ENCODE measurements around the gene ZNF678. TPM values are rescaled to one million over a fixed set of nuclear protein-coding genes. Genes with fewer than 3 reads are reported as not detected.

ZNF678 gene
- polyA plus RNA-seq, 1 of the 3 experiments (the other 2 are of a cell fraction), result 1.3 TPM

DNA sequence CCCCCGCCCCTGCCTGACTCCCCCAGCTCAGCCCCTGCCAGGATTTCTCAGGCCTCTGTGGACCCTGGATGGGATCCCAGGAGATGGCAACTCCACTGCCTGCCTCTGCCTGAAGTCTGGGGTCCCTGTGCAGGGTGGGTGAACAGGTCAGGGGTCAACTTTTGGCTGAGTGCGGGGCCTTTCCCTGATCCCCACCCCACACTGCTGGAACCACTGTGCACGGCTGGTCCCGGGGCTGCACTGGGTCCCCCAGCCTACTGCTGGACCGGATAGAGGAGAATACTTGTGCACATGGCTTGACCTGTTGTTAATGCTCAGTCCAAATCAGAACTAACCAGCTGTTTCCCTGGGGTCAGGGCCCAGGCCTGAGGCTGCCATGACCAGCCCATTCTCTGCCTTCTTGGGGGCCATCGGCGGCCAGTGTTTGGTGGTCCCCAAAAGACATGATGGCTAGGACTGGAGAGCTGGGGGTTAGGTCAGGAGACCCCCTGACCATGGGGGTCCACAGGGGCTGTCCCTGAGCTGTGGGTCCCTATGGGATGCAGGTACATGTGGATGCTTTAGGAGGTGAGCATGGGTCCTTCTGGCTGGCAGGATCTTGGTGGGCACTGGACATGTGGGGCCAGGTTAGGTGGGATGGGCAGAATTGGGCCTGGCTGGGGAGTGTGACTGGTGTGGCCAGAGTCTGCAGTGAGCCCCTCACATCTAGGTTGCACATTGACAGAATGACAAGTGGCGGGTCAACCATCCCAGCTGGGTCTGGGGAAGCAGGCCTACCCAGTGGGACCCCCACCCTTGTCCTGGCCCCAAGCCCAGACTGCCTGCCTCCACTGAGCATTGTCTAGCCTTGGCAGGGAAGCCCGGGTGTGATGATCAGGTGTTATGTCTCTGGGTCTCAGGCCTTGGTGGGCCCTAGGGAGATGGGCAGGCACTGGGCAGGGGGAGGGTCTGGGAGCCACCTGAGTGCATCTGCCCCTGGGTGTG, 19.0 kb upstream of the ZNF678 start:
- Histone ChIP-seq H3K36me3 (replicated peaks in 1 of 2; ENCODE audit: control insufficient read depth in 1 of 2, insufficient read depth in 2 of 2, low read length in 1 of 2) (no peaks in the 10 kb centered on the region), H3K4me1 (ENCODE audit: control insufficient read depth in 1 of 2, insufficient read depth in 2 of 2, low read depth in 1 of 2, low read length in 1 of 2) (peaks cover 0 to 15% of the 10 kb centered on the region in 2 experiments; a peak in 3 of 4 replicates), H3K4me3 (ENCODE audit: low read depth in 2 of 2, low read length in 1 of 2) (no peak overlapping the region), H3K4me2 (no peak overlapping the region), H3K27ac (ENCODE audit: low read depth in 2 of 2, low read length in 1 of 2) (no peak overlapping the region), H3F3A (replicated peaks; ENCODE audit: insufficient read depth) (no peaks in the 10 kb centered on the region), H3K9me2 (no peaks in the 10 kb centered on the region), H4K20me1 (ENCODE audit: insufficient read depth) (no peaks in the 10 kb centered on the region), H2AFZ (ENCODE audit: low read depth) (no peak overlapping the region), H3K79me2 (ENCODE audit: insufficient read depth) (no peaks in the 10 kb centered on the region), H3K9ac (no peak overlapping the region), H3K9me3 (no peaks in the 10 kb centered on the region), H3K27me3 (ENCODE audit: insufficient read depth) (no peaks in the 10 kb centered on the region)
- no peak for DNase-seq
- ChIA-PET POLR2A (no interaction called here), CTCF (interaction anchor here (1.5 to 1.6 kb wide), 2 partner anchors 32 to 172 kb away, joined by 3 read pairs; no protein-coding TSS in a partner anchor)
- TF ChIP-seq NRF1 (IDR thresholded peaks at IDR 0.05; ENCODE audit: low read depth, low read length) (no peak), EZH2phosphoT487 (IDR thresholded peaks at IDR 0.05; ENCODE audit: borderline replicate concordance, low read depth) (no peak), RAD21 (IDR thresholded peaks at IDR 0.05; ENCODE audit: low read length) (no peak), TCF12 (IDR thresholded peaks at IDR 0.05) (no peak), YY1 (IDR thresholded peaks at IDR 0.05; ENCODE audit: low read depth) (no peak), RFX5 (IDR thresholded peaks at IDR 0.05; ENCODE audit: low read length) (no peak), CHD2 (IDR thresholded peaks at IDR 0.05; ENCODE audit: low read length, partially characterized antibody) (no peak), ELF1 (IDR thresholded peaks at IDR 0.05) (no peak), NFIC (IDR thresholded peaks at IDR 0.05; ENCODE audit: borderline replicate concordance) (no peak), SIN3A (IDR thresholded peaks at IDR 0.05; ENCODE audit: borderline replicate concordance, low read depth, low read length) (no peak), POLR2AphosphoS5 (IDR thresholded peaks at IDR 0.05; ENCODE audit: low read depth, low read length) (no peak), FOXJ3 (CRISPR knock-in tag; IDR thresholded peaks at IDR 0.05) (no peak), FOXM1 (IDR thresholded peaks at IDR 0.05; ENCODE audit: low read depth) (no peak)
- TF ChIP-seq, protein P1, sequence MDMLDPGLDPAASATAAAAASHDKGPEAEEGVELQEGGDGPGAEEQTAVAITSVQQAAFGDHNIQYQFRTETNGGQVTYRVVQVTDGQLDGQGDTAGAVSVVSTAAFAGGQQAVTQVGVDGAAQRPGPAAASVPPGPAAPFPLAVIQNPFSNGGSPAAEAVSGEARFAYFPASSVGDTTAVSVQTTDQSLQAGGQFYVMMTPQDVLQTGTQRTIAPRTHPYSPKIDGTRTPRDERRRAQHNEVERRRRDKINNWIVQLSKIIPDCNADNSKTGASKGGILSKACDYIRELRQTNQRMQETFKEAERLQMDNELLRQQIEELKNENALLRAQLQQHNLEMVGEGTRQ (IDR thresholded peaks at IDR 0.05; ENCODE audit: borderline replicate concordance, low read depth, low read length), result no peak
- TF ChIP-seq, protein P2, sequence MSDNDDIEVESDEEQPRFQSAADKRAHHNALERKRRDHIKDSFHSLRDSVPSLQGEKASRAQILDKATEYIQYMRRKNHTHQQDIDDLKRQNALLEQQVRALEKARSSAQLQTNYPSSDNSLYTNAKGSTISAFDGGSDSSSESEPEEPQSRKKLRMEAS (IDR thresholded peaks at IDR 0.05; ENCODE audit: low read depth), result no peak
- WGBS (ENCODE audit: low lambda C conversion rate), result 73% methylated on average over 7 of the region's 9 CpGs

DNA sequence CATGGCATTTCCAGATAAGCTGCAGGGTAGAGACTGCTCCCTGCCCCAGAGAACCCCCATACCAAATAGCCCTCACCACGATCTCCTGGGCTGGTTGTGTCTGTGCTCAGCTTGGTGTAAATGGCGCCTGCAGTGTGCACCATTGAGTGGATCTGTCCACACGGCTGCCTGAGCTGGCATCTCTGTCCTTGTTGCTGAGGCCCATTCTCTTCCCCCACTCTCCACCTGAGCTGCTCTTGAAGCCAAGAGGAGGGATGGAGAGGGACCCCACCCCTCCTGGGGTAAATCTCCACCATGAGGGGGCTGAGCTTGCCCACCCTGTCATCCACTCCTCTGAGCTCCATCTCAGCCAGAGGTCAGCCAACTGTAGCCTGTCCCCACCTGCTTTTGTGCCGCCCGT, 18.0 kb upstream of the ZNF678 start:
- ChIA-PET CTCF (interaction anchor here (1.1 to 1.6 kb wide), 2 partner anchors 12 to 31 kb away, joined by 3 read pairs; no protein-coding TSS in a partner anchor), POLR2A (no interaction called here)
- no peaks in the 10 kb centered on the region for H3K36me3 ChIP-seq (replicated peaks in 1 of 2; ENCODE audit: control insufficient read depth in 1 of 2, insufficient read depth in 2 of 2, low read length in 1 of 2)
- H2AFZ ChIP-seq (ENCODE audit: low read depth), result no peak overlapping the region
- H3K4me1 ChIP-seq (ENCODE audit: control insufficient read depth in 1 of 2, insufficient read depth in 2 of 2, low read depth in 1 of 2, low read length in 1 of 2), result peaks cover 0 to 15% of the 10 kb centered on the region in 2 experiments; a peak in 3 of 4 replicates
- no peaks in the 10 kb centered on the region for H4K20me1 ChIP-seq (ENCODE audit: insufficient read depth)
- no peak overlapping the region for H3K4me2 ChIP-seq
- no peak for DNase-seq
- no peaks in the 10 kb centered on the region for H3K9me3 ChIP-seq
- WGBS (ENCODE audit: low lambda C conversion rate), result 69% methylated on average over 5 of the region's 5 CpGs
- no peaks in the 10 kb centered on the region for H3K27me3 ChIP-seq (ENCODE audit: insufficient read depth)
- H3K9ac ChIP-seq, result no peak overlapping the region
- no peaks in the 10 kb centered on the region for H3F3A ChIP-seq (replicated peaks; ENCODE audit: insufficient read depth)
- no peak overlapping the region for H3K27ac ChIP-seq (ENCODE audit: low read depth in 2 of 2, low read length in 1 of 2)
- H3K79me2 ChIP-seq (ENCODE audit: insufficient read depth), result no peaks in the 10 kb centered on the region
- H3K4me3 ChIP-seq (ENCODE audit: low read depth in 2 of 2, low read length in 1 of 2), result no peak overlapping the region
- no peaks in the 10 kb centered on the region for H3K9me2 ChIP-seq
- TF ChIP-seq ELF1 (IDR thresholded peaks at IDR 0.05) (no peak), MXI1 (IDR thresholded peaks at IDR 0.05; ENCODE audit: low read depth, low read length) (no peak), SIN3A (IDR thresholded peaks at IDR 0.05; ENCODE audit: borderline replicate concordance, low read depth, low read length) (no peak), EP300 (IDR thresholded peaks at IDR 0.05; ENCODE audit: borderline replicate concordance in 1 of 2, low read depth in 1 of 2, low read length in 1 of 2) (no peak), TEAD4 (IDR thresholded peaks at IDR 0.05; ENCODE audit: borderline replicate concordance, insufficient read depth) (no peak), CHD2 (IDR thresholded peaks at IDR 0.05; ENCODE audit: low read length, partially characterized antibody) (no peak), RXRA (IDR thresholded peaks at IDR 0.05; ENCODE audit: borderline replicate concordance, low read depth) (no peak), FOXJ3 (CRISPR knock-in tag; IDR thresholded peaks at IDR 0.05) (no peak), SMC3 (IDR thresholded peaks at IDR 0.05; ENCODE audit: low read depth, low read length) (no peak), RCOR1 (IDR thresholded peaks at IDR 0.05; ENCODE audit: low read length) (no peak)
- TF ChIP-seq, protein P3, sequence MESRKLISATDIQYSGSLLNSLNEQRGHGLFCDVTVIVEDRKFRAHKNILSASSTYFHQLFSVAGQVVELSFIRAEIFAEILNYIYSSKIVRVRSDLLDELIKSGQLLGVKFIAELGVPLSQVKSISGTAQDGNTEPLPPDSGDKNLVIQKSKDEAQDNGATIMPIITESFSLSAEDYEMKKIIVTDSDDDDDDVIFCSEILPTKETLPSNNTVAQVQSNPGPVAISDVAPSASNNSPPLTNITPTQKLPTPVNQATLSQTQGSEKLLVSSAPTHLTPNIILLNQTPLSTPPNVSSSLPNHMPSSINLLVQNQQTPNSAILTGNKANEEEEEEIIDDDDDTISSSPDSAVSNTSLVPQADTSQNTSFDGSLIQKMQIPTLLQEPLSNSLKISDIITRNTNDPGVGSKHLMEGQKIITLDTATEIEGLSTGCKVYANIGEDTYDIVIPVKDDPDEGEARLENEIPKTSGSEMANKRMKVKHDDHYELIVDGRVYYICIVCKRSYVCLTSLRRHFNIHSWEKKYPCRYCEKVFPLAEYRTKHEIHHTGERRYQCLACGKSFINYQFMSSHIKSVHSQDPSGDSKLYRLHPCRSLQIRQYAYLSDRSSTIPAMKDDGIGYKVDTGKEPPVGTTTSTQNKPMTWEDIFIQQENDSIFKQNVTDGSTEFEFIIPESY (IDR thresholded peaks at IDR 0.05; ENCODE audit: borderline replicate concordance, low read depth), result no peak
- TF ChIP-seq, protein P4, sequence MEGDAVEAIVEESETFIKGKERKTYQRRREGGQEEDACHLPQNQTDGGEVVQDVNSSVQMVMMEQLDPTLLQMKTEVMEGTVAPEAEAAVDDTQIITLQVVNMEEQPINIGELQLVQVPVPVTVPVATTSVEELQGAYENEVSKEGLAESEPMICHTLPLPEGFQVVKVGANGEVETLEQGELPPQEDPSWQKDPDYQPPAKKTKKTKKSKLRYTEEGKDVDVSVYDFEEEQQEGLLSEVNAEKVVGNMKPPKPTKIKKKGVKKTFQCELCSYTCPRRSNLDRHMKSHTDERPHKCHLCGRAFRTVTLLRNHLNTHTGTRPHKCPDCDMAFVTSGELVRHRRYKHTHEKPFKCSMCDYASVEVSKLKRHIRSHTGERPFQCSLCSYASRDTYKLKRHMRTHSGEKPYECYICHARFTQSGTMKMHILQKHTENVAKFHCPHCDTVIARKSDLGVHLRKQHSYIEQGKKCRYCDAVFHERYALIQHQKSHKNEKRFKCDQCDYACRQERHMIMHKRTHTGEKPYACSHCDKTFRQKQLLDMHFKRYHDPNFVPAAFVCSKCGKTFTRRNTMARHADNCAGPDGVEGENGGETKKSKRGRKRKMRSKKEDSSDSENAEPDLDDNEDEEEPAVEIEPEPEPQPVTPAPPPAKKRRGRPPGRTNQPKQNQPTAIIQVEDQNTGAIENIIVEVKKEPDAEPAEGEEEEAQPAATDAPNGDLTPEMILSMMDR (IDR thresholded peaks at IDR 0.05), result no peak

Data from SK-N-SH (cell line).